Right atrium auricular region (tissue), 2 donors: ENCODE results near the gene MYO10. TPM values are rescaled to one million over a fixed set of nuclear protein-coding genes. Genes with fewer than 3 reads are reported as not detected.

Experiments
- DNase-seq: peaks from one replicate; pipeline ENCODE4 v3.0.0-alpha.2; 2019; ENCODE audit warnings: low spot score
- H3K27ac ChIP-seq, 2 donors: fragments of 200-600 bp; sonication (generic); 1 replicate in 1 of 2; 2 replicates in 1 of 2; pipeline ENCODE4 v1.5.1; 2016 to 2019
- H3K27me3 ChIP-seq, 2 donors: fragments of 200-600 bp; sonication (generic); one replicate each; pipeline versions ENCODE4 v1.5.1 to v1.6.0; 2017 to 2019
- H3K36me3 ChIP-seq: fragments of 200-600 bp; sonication (generic); one replicate; pipeline ENCODE4 v1.5.1; 2016
- H3K4me1 ChIP-seq, 2 donors: fragments of 200-600 bp; sonication (generic); one replicate each; pipeline versions ENCODE4 v1.5.1 to v1.6.0; 2017 to 2019
- H3K4me3 ChIP-seq, 2 donors: fragments of 200-600 bp; sonication (generic); 1 replicate in 1 of 2; 2 replicates in 1 of 2; pipeline ENCODE4 v1.5.1; 2017 to 2019; ENCODE audit warnings: mild to moderate bottlenecking in 1 of 2, moderate library complexity in 1 of 2
- H3K9me3 ChIP-seq, 2 donors: fragments of 200-600 bp; sonication (generic); one replicate each; pipeline ENCODE4 v1.5.1; 2019
- CTCF ChIP-seq, 2 donors: fragments of 200-600 bp; sonication (generic); IDR thresholded peaks; one replicate each; pipeline ENCODE4 v1.5.1; 2019; ENCODE audit warnings: antibody characterized with exemption in 2 of 2
- total RNA-seq, 2 donors: library from RNA; depleted of rRNA; stranded (reverse); fragments of >200 nt; gene quantifications; one replicate each; pipeline ENCODE4 v1.1.0, GENCODE V29; 2016

MYO10 gene
- total RNA-seq, 2 donors from 2014 or later, result 3.8 to 5.5 TPM

- no peaks in the 10 kb centered on the region for H3K36me3 ChIP-seq
- peaks cover 0 to 21% of the 10 kb centered on the region in 2 donors for H3K4me1 ChIP-seq
- no peaks in the 10 kb centered on the region for H3K27me3 ChIP-seq
- DNase-seq, result no peak
- no peak overlapping the region for H3K27ac ChIP-seq
- H3K9me3 ChIP-seq, result peaks cover 0 to 3% of the 10 kb centered on the region in 2 donors
- TF ChIP-seq CTCF (IDR thresholded peaks at IDR 0.05), result no peak
- no peak overlapping the region for H3K4me3 ChIP-seq
These were observed 272.2 kb downstream of the MYO10 start for GRCh38 chr5:16663840-16664239.

GRCh38 chr5:16661713-16662112, 274.4 kb downstream of the MYO10 start:
- no peak for TF ChIP-seq CTCF (IDR thresholded peaks at IDR 0.05)
- H3K9me3 ChIP-seq, result peaks cover 0 to 7% of the 10 kb centered on the region in 2 donors
- H3K4me1 ChIP-seq, result peaks cover 0 to 11% of the 10 kb centered on the region in 2 donors
- H3K27me3 ChIP-seq, result no peaks in the 10 kb centered on the region
- H3K36me3 ChIP-seq, result no peaks in the 10 kb centered on the region
- H3K4me3 ChIP-seq, result no peak overlapping the region
- H3K27ac ChIP-seq, result no peak overlapping the region
- DNase-seq, result no peak

GRCh38 chr5:16660982-16661381, 275.1 kb downstream of the MYO10 start:
- Histone ChIP-seq H3K36me3 (no peaks in the 10 kb centered on the region), H3K27me3 (no peaks in the 10 kb centered on the region), H3K27ac (no peak overlapping the region), H3K4me3 (no peak overlapping the region), H3K4me1 (peaks cover 0 to 3% of the 10 kb centered on the region in 2 donors), H3K9me3 (peaks cover 0 to 7% of the 10 kb centered on the region in 2 donors)
- no peak for TF ChIP-seq CTCF (IDR thresholded peaks at IDR 0.05)
- DNase-seq, result no peak

GRCh38 chr5:16659536-16659935, 276.6 kb downstream of the MYO10 start:
- Histone ChIP-seq H3K36me3 (no peaks in the 10 kb centered on the region), H3K4me3 (no peak overlapping the region), H3K27ac (no peak overlapping the region), H3K4me1 (no peaks in the 10 kb centered on the region), H3K27me3 (no peaks in the 10 kb centered on the region), H3K9me3 (peaks cover 0 to 7% of the 10 kb centered on the region in 2 donors)
- no peak for TF ChIP-seq CTCF (IDR thresholded peaks at IDR 0.05)
- DNase-seq, result no peak

- Histone ChIP-seq H3K36me3 (no peaks in the 10 kb centered on the region), H3K27me3 (no peaks in the 10 kb centered on the region), H3K4me1 (no peaks in the 10 kb centered on the region), H3K27ac (no peak overlapping the region), H3K9me3 (peaks cover 0 to 7% of the 10 kb centered on the region in 2 donors), H3K4me3 (no peak overlapping the region)
- no peak for TF ChIP-seq CTCF (IDR thresholded peaks at IDR 0.05)
- no peak for DNase-seq
These were observed 279.4 kb downstream of the MYO10 start for GRCh38 chr5:16656561-16657191.
